GM10847 (cell line): Measurements from ENCODE around the gene TSEN15.

Experiments used
- POLR2A ChIP-seq: IDR thresholded peaks from 2 replicates; pipeline ENCODE4 v1.6.1; 2011; ENCODE audit not compliant: insufficient read length; ENCODE audit errors: extremely low read depth

TSEN15 gene

GRCh38 chr1:184039126-184039525 is 12.4 kb upstream of the TSEN15 start:
- no peak for TF ChIP-seq POLR2A

GRCh38 chr1:184041731-184042130 is 9.8 kb upstream of the TSEN15 start:
- TF ChIP-seq POLR2A, result no peak

- TF ChIP-seq POLR2A, result no peak
Measured at GRCh38 chr1:184044603-184045376, 6.7 kb upstream of the TSEN15 start.

- no peak for TF ChIP-seq POLR2A
Measured at GRCh38 chr1:184048561-184049240, 2.8 kb upstream of the TSEN15 start.

- TF ChIP-seq POLR2A, result no peak
Measured at GRCh38 chr1:184049291-184049690, 2.2 kb upstream of the TSEN15 start.

GRCh38 chr1:184049836-184050468 is 1.6 kb upstream of the TSEN15 start:
- TF ChIP-seq POLR2A, result no peak

- no peak for TF ChIP-seq POLR2A
Measured at GRCh38 chr1:184050636-184051035, 894 bp upstream of the TSEN15 start.

- TF ChIP-seq POLR2A, result no peak
Measured at GRCh38 chr1:184051138-184051484, 419 bp upstream of the TSEN15 start.

GRCh38 chr1:184052194-184052559 is 647 bp downstream of the TSEN15 start:
- no peak for TF ChIP-seq POLR2A

- no peak for TF ChIP-seq POLR2A
Measured at GRCh38 chr1:184052750-184053149, 1.2 kb downstream of the TSEN15 start.

- TF ChIP-seq POLR2A, result no peak
Measured at GRCh38 chr1:184053881-184054280, 2.4 kb downstream of the TSEN15 start.

- TF ChIP-seq POLR2A, result no peak
Measured at GRCh38 chr1:184056921-184057555, 5.5 kb downstream of the TSEN15 start.

- no peak for TF ChIP-seq POLR2A
Measured at GRCh38 chr1:184059887-184060286, 8.4 kb downstream of the TSEN15 start.

GRCh38 chr1:184060316-184060715 is 8.8 kb downstream of the TSEN15 start:
- TF ChIP-seq POLR2A, result no peak

GRCh38 chr1:184061396-184062003 is 10.0 kb downstream of the TSEN15 start:
- no peak for TF ChIP-seq POLR2A
